Measurements from ENCODE around the gene PROSER3. TPM values are rescaled to one million over a fixed set of nuclear protein-coding genes. Genes with fewer than 3 reads are reported as not detected.

The PROSER3 gene
- total RNA-seq, 1 donor from 2014 or later = 29.4 TPM

DNA sequence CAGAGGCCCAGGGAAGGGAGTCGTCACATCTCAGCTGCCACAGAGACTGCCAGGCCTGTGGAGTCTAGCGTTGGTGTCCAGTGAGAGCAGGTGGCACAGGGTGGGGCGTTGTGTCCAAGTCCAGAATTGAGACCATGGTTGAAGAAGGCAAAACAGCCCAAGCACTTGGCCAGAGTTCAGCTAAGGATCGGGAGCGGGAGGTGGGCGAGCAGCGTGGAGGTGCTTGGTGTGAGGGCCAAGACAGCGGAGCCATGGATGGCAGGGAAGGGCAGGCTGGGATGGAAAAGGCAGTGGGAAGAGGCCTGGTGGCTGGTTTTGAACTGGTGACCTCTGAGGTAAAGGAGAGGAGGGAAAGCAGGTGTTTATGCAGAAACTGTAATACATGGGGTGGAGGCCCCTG is 23.7 kb upstream of the PROSER3 start:
- no peak for ATAC-seq
- intact Hi-C loops (cut with DNase I) = no loop called here
- no peak for DNase-seq (ENCODE audit: low spot score)

- ATAC-seq = no peak
- intact Hi-C loops (cut with DNase I) = no loop called here
- DNase-seq (ENCODE audit: low spot score) = no peak
These were observed 23.1 kb upstream of the PROSER3 start for GRCh38 chr19:35734889-35735288.

DNA sequence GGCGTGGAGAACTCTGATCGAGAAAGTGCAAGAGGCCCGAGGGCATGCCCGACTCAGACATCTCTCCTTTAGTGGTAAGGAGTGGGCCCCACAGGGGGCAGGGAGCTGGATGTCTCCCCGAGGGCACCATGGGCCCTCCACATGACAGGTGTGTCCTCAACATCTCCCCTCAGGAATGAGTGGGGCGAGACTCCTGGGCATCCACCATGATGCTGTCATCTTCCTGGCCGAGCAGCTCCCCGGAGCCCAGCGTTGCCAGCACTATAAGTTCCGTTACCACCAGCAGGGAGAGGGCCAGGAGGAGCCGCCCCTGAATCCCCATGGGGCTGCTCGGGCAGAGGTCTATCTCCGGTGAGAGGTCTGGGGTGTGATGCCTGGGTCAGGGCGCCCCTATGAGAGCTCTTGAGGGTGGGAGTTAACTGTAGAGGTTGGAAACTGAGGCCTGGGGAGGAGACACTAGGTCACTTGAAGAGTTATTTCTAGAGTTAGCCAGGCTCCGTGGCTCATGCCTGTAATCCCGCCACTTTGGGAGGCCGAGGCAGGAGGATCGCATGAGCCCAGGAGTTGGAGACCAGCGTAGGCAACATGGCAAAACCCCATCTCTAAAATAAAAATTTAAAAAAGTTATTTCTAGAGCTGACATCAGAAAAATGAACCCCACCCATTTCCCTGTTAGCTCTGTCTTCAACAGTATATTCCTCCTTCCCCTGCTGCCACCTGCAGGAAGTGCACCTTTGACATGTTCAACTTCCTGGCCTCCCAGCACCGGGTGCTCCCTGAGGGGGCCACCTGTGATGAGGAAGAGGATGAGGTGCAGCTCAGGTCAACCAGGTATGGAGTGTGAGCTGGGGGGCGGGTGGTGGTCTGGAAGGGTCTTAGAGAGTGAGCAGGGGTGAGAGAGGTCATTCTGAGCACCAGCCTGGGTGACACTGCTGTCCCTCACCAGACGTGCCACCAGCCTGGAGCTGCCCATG is 20.8 kb upstream of the PROSER3 start:
- no peak for ATAC-seq
- intact Hi-C loops (cut with DNase I) = no loop called here
- no peak for DNase-seq (ENCODE audit: low spot score)

DNA sequence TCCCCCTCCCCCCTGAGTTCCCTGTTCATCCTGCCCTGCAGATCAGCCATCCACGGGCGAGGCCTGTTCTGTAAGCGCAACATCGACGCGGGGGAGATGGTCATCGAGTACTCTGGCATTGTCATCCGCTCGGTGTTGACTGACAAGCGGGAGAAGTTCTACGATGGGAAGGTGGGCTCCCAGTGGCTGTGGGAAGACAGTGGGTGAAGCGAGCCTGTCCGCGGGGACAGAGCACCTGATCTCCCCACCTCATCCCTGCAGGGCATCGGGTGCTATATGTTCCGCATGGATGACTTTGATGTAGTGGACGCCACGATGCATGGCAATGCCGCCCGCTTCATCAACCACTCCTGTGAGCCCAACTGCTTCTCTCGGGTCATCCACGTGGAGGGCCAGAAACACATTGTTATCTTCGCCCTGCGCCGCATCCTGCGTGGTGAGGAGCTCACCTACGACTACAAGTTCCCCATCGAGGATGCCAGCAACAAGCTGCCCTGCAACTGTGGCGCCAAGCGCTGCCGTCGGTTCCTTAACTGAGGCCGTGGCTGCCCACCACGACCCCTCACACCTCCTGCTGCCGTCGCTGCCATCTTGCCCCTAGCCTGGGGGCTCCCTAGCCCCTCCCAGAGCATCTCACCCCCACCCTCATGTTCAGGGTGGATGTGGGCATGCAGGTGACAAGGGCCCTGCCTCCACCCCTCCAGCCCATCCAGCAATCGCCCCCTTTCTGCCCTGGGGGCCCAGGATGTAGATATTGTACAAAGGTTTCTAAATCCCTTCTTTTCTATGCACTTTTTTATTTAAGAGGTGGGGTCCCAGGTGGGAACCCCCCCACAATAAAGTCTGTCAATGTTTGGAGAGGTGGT is 19.7 kb upstream of the PROSER3 start:
- no peak for ATAC-seq
- intact Hi-C loops (cut with DNase I) = no loop called here
- DNase-seq (ENCODE audit: low spot score) = no peak

GRCh38 chr19:35738887-35739229 is 19.1 kb upstream of the PROSER3 start:
- intact Hi-C loops (cut with DNase I) = no loop called here
- DNase-seq (ENCODE audit: low spot score) (no peak), ATAC-seq (no peak)

GRCh38 chr19:35739275-35740107 is 18.5 kb upstream of the PROSER3 start:
- ATAC-seq (no peak), DNase-seq (ENCODE audit: low spot score) (no peak)
- intact Hi-C loops (cut with DNase I) = no loop called here

- DNase-seq (ENCODE audit: low spot score) = no peak
- ATAC-seq = no peak
- intact Hi-C loops (cut with DNase I) = no loop called here
These were observed 17.9 kb upstream of the PROSER3 start for GRCh38 chr19:35740108-35740422.

GRCh38 chr19:35740423-35741202 is 17.4 kb upstream of the PROSER3 start:
- DNase-seq (ENCODE audit: low spot score) = peak; percentile 99
- peak; percentile 90 for ATAC-seq
- intact Hi-C loops (cut with DNase I) = no loop called here

DNA sequence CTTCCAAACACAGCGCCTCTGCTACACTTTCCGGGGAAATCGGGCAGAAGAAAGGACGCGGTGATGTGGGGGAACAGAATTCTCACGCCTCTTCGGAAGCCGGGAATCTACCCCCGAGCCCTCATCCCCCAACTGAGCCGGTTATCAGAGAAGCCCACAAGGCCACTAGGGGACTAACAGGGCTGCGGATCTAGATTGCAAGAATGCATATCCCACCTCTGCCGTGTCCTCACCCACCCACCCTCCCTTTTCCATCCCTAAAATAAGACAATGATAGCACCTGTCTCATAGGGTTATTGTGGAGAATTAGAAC is 16.8 kb upstream of the PROSER3 start:
- ATAC-seq = no peak
- DNase-seq (ENCODE audit: low spot score) = no peak
- intact Hi-C loops (cut with DNase I) = no loop called here

- no peak for DNase-seq (ENCODE audit: low spot score)
- no peak for ATAC-seq
- intact Hi-C loops (cut with DNase I) = no loop called here
These were observed 15.8 kb upstream of the PROSER3 start, which contains the start of gene IGFLR1 for GRCh38 chr19:35742121-35742724. TSS of gene IGFLR1 (minus strand) at chr19:35742452. CDS start at chr19:35741180, 1,272 bp downstream.

DNA sequence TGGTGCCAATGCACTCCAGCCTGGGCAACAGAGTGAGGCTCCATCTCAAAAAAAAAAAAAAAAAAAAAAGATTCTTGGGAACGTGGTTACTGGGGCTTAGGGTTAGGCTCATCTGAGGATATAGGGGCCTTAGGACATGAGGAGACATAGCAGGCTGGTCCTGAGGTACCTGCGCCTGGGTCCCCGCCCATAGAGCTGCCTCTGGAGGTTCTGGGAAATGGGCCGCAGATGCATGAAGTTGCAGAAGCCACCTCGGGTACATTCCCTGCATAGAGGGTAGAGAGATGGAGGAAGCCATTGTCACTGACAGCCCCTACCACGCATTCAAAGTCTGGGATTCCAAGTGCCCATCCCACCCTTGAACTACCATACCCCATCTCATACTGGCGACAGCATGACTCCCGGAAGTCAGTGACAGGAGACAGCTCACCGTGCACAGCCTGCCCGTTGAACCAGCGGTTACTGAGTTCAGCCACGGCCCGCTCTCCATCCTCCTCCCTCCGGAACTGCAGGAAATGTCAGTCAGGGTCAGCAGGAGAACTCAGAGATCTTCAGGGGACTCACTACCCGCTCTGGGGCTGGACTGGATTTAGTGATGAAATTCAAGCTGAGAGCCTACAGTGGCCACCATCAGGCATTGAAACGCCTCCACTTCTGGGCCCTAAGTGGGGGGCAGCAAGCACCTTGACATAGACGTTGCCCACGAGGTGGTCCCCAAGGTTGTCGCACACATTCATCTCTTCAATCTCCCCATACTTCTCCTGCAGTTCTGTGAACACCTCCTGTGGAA is 14.1 kb upstream of the PROSER3 start:
- intact Hi-C loops (cut with DNase I) = no loop called here
- no peak for DNase-seq (ENCODE audit: low spot score)
- ATAC-seq = no peak

GRCh38 chr19:35744430-35745327 is 13.3 kb upstream of the PROSER3 start:
- intact Hi-C loops (cut with DNase I) = no loop called here
- peak; percentile 96 for DNase-seq (ENCODE audit: low spot score)

GRCh38 chr19:35745328-35746086 is 12.5 kb upstream of the PROSER3 start, which contains the start of the genes PSENEN and U2AF1L4:
TSS of gene PSENEN (plus strand) at chr19:35745651. CDS start at chr19:35745931, 280 bp downstream.
TSS of gene U2AF1L4 (minus strand) at chr19:35745418. CDS start at chr19:35745391, 27 bp downstream.
- intact Hi-C loops (cut with DNase I) = no loop called here
- ATAC-seq (peak; percentile 89), DNase-seq (ENCODE audit: low spot score) (peak; percentile 97)

More at GRCh38 chr19:35744430-35745327, 13.3 kb upstream of the PROSER3 start:
- ATAC-seq = peak; percentile 82

DNA sequence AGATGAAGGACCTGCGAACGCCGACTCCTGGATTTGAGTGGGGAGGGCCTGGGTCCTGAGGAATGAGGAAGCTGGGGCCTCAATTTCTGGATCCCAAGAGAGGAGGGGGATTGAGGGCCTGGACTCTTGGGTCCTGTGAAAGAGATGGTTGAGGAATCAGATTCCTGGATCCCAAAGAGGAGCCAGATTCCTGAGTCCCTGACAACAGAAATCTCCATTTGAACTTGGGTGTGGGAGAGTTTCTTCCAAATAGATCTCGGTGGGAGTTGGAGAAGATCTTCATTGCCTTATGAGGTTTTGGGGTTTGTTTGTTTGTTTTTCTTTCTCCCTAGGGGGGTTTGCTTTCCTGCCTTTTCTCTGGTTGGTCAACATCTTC is 11.9 kb upstream of the PROSER3 start:
- no peak for ATAC-seq
- DNase-seq (ENCODE audit: low spot score) = no peak
- intact Hi-C loops (cut with DNase I) = no loop called here

- ATAC-seq = no peak
- intact Hi-C loops (cut with DNase I) = no loop called here
- no peak for DNase-seq (ENCODE audit: low spot score)
These were observed 11.4 kb upstream of the PROSER3 start for GRCh38 chr19:35746531-35746930.
